PFSK-1 (cell line): Measurements from ENCODE around the gene TSEN15.

ENCODE experiments used
- FOXP2 ChIP-seq: optimal IDR thresholded peaks from 2 replicates; pipeline ENCODE3; 2011; ENCODE audit warnings: borderline replicate concordance, control low read depth, inconsistent platforms; ENCODE audit not compliant: insufficient read depth; ENCODE audit errors: extremely low read length, extremely low read depth
- POLR2AphosphoS5 ChIP-seq: IDR thresholded peaks from 2 replicates; pipeline ENCODE4 v1.6.1; 2012; ENCODE audit warnings: low read depth, mild to moderate bottlenecking, control low read depth, low read length, moderate library complexity
- SIN3A ChIP-seq: IDR thresholded peaks from 2 replicates; pipeline ENCODE4 v1.6.1; 2012; ENCODE audit warnings: mild to moderate bottlenecking, low read length, moderate library complexity, borderline replicate concordance; ENCODE audit not compliant: insufficient read depth

GRCh38 chr1:184114818-184115398 is 63.4 kb downstream of the TSEN15 start:
- TF ChIP-seq POLR2AphosphoS5: no peak
- no peak for TF ChIP-seq FOXP2
- TF ChIP-seq SIN3A: no peak
